Spinal cord (tissue), 10 donors: ENCODE measurements around the gene GDF10. TPM values are rescaled to one million over a fixed set of nuclear protein-coding genes. Genes with fewer than 3 reads are reported as not detected.

ENCODE experiments used
- DNase-seq, 6 donors: peaks; one replicate each; pipeline versions ENCODE4 v3.0.0 to v3.0.0-alpha.2; 2013 to 2015; ENCODE audit warnings: low spot score in 6 of 6, low read depth in 4 of 6
- H3K27ac ChIP-seq: one replicate; pipeline ENCODE4 v1.5.1; 2013; ENCODE audit warnings: low read depth, low read length, control low read depth
- H3K27me3 ChIP-seq: one replicate; pipeline ENCODE4 v1.6.1; 2013; ENCODE audit warnings: low read length; ENCODE audit not compliant: control insufficient read depth, insufficient read depth
- H3K36me3 ChIP-seq: one replicate; pipeline ENCODE4 v1.6.1; 2013; ENCODE audit warnings: low read length; ENCODE audit not compliant: control insufficient read depth, insufficient read depth
- H3K4me1 ChIP-seq: one replicate; pipeline ENCODE4 v1.6.1; 2013; ENCODE audit warnings: low read length; ENCODE audit not compliant: control insufficient read depth, insufficient read depth
- H3K4me3 ChIP-seq: one replicate; pipeline ENCODE4 v1.5.1; 2013; ENCODE audit warnings: low read depth, low read length, control low read depth
- H3K9me3 ChIP-seq: one replicate; pipeline ENCODE4 v1.6.1; 2013; ENCODE audit warnings: low read length; ENCODE audit not compliant: control insufficient read depth, insufficient read depth
- WGBS: methylation state at CpG from one replicate; pipeline ENCODE4 v1.1.5; 2013; ENCODE audit warnings: missing lambda C conversion rate; ENCODE audit not compliant: insufficient coverage; 5-methylcytosine and 5-hydroxymethylcytosine counted together
- polyA plus RNA-seq, 2 donors: library from polyadenylated mRNA; unstranded; fragments of 120-200 nt; gene quantifications; one replicate each; pipeline ENCODE4 v1.2.1, GENCODE V29; 2013; ENCODE audit not compliant: insufficient read length in 2 of 2
- total RNA-seq, 2 donors: library from RNA; depleted of rRNA in 1 of 2; stranded (reverse); fragments of 120-200 nt in 1 of 2; fragments of >200 nt in 1 of 2; gene quantifications; one replicate each; pipeline versions ENCODE4 v1.2.3 to v1.2.4, GENCODE V29; 2013 to 2014
- donor health status: healthy.

The GDF10 gene
- total and polyA plus RNA-seq, 4 donors = 6.4 to 11.2 (median 7.0) TPM

GRCh38 chr10:47282657-47283018 lies 17.4 kb upstream of the GDF10 start:
- no peaks in the 10 kb centered on the region for H3K9me3 ChIP-seq
- H3K27me3 ChIP-seq = no peaks in the 10 kb centered on the region
- H3K4me3 ChIP-seq = no peak overlapping the region
- peaks cover 17% of the 10 kb centered on the region for H3K4me1 ChIP-seq
- 95% methylated on average over 4 of the region's 6 CpGs for WGBS
- H3K36me3 ChIP-seq = no peaks in the 10 kb centered on the region
- no peak overlapping the region for H3K27ac ChIP-seq
- DNase-seq = no peak

- Histone ChIP-seq H3K4me3 (no peak overlapping the region), H3K27ac (no peak overlapping the region), H3K4me1 (peaks cover 13% of the 10 kb centered on the region), H3K27me3 (no peaks in the 10 kb centered on the region), H3K36me3 (no peaks in the 10 kb centered on the region), H3K9me3 (no peaks in the 10 kb centered on the region)
- WGBS = 87% methylated on average over 8 of the region's 9 CpGs
- DNase-seq = no peak
Observed at GRCh38 chr10:47283101-47283630, 16.8 kb upstream of the GDF10 start.

GRCh38 chr10:47283848-47284247 lies 16.1 kb upstream of the GDF10 start:
- Histone ChIP-seq H3K27ac (no peak overlapping the region), H3K9me3 (no peaks in the 10 kb centered on the region), H3K4me1 (peaks cover 13% of the 10 kb centered on the region), H3K27me3 (no peaks in the 10 kb centered on the region), H3K36me3 (no peaks in the 10 kb centered on the region), H3K4me3 (no peak overlapping the region)
- DNase-seq = no peak

- WGBS = 78% methylated on average over 7 of the region's 8 CpGs
- DNase-seq = no peak
Observed at GRCh38 chr10:47285381-47286115, 14.4 kb upstream of the GDF10 start.

GRCh38 chr10:47286116-47286505 lies 13.9 kb upstream of the GDF10 start:
- H3K9me3 ChIP-seq = no peaks in the 10 kb centered on the region
- WGBS = 92% methylated on average over 2 of the region's 4 CpGs
- no peak overlapping the region for H3K4me3 ChIP-seq
- H3K4me1 ChIP-seq = peaks cover 13% of the 10 kb centered on the region
- no peak for DNase-seq
- no peaks in the 10 kb centered on the region for H3K27me3 ChIP-seq
- no peaks in the 10 kb centered on the region for H3K36me3 ChIP-seq
- no peak overlapping the region for H3K27ac ChIP-seq

More at GRCh38 chr10:47285381-47286115, 14.4 kb upstream of the GDF10 start:
- Histone ChIP-seq H3K36me3 (no peaks in the 10 kb centered on the region), H3K4me1 (peaks cover 13% of the 10 kb centered on the region), H3K27ac (no peak overlapping the region), H3K4me3 (no peak overlapping the region), H3K9me3 (no peaks in the 10 kb centered on the region), H3K27me3 (no peaks in the 10 kb centered on the region)

- H3K4me1 ChIP-seq = peaks cover 13% of the 10 kb centered on the region
- 94% methylated on average over 3 of the region's 4 CpGs for WGBS
- H3K4me3 ChIP-seq = no peak overlapping the region
- H3K36me3 ChIP-seq = no peaks in the 10 kb centered on the region
- H3K27ac ChIP-seq = no peak overlapping the region
- DNase-seq = no peak
- no peaks in the 10 kb centered on the region for H3K9me3 ChIP-seq
- H3K27me3 ChIP-seq = no peaks in the 10 kb centered on the region
Observed at GRCh38 chr10:47286591-47287315, 13.2 kb upstream of the GDF10 start.

- 66% methylated on average over 12 of the region's 12 CpGs for WGBS
- Histone ChIP-seq H3K4me3 (no peak overlapping the region), H3K36me3 (no peaks in the 10 kb centered on the region), H3K27ac (no peak overlapping the region), H3K27me3 (no peaks in the 10 kb centered on the region), H3K9me3 (no peaks in the 10 kb centered on the region), H3K4me1 (peaks cover 13% of the 10 kb centered on the region)
- DNase-seq = peak in 1 of 6 donors; percentile 41
Observed at GRCh38 chr10:47287365-47287802, 12.6 kb upstream of the GDF10 start.

GRCh38 chr10:47287805-47288204 lies 12.2 kb upstream of the GDF10 start:
- H3K36me3 ChIP-seq = no peaks in the 10 kb centered on the region
- H3K27ac ChIP-seq = no peak overlapping the region
- WGBS = 91% methylated on average over 6 of the region's 6 CpGs

GRCh38 chr10:47288236-47288635 lies 11.8 kb upstream of the GDF10 start:
- Histone ChIP-seq H3K4me3 (no peak overlapping the region), H3K36me3 (no peaks in the 10 kb centered on the region), H3K4me1 (peaks cover 13% of the 10 kb centered on the region), H3K9me3 (no peaks in the 10 kb centered on the region), H3K27ac (no peak overlapping the region), H3K27me3 (no peaks in the 10 kb centered on the region)
- DNase-seq = no peak
- 90% methylated on average over 4 of the region's 8 CpGs for WGBS

More at GRCh38 chr10:47287805-47288204, 12.2 kb upstream of the GDF10 start:
- H3K27me3 ChIP-seq = no peaks in the 10 kb centered on the region
- no peaks in the 10 kb centered on the region for H3K9me3 ChIP-seq
- DNase-seq = no peak
- H3K4me1 ChIP-seq = peaks cover 13% of the 10 kb centered on the region
- H3K4me3 ChIP-seq = no peak overlapping the region
